HG03378 (cell line): ENCODE data around the gene SIVA1.

Experiments
- ATAC-seq: cut with Tn5 transposase; IDR thresholded peaks from one replicate; pipeline ENCODE4 v1.9.1; 2021; ENCODE audit warnings: mild to moderate bottlenecking, moderate library complexity; ENCODE audit not compliant: unreplicated experiment

Gene SIVA1

DNA sequence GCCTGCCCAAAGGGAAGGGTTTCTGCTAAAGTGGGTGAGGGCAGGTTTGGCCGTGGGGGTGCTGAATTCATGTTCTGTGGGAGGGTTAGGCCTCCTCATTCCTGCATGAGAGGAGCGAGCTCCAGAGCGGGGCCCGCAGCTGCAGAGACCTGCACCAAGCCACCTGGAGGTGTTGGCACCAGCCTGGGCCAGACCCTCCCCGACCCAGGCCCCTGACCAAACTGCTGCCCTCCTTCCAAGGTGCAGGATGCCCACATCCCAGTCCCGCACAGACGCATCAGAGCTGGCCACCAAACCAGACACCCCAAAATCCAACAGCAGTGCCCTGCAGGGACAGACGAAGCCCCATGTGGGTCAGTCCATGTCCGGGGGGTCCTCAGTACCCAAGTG lies 18.4 kb upstream of the SIVA1 start:
- ATAC-seq, result no peak

DNA sequence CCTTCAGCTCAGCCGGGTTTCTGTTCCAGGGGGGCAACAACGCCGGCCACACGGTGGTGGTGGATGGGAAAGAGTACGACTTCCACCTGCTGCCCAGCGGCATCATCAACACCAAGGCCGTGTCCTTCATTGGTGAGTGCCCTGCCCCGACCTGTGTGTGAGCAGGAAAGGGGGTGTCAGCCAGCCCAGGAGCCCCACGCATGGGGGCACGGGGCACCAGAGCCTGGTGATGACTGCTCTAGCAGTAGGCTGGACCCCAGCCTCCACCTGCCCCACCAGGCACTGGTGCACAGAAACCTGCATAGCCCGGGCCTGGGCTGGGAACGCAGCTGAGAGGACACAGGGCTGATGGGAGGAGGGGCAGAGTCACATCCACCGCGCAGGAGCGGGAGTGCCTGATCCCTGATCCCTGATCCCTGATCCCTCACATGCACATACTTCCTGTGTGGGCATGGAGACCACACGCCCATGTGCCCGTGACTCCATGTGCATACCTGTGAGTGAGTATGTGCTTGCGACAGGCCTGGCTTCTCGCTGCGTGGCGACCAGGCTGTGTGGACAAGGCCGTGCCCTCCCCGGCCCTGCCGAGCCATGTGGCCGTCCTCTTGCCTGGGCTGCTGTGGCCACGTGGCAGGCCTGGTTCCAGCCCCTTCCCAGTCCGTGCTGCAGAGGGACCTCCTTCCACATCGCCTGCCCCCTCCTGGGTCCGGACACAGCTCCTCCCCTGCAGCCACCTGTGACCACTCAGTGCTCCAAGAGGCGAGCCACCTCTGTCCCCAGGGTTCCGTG lies 17.8 kb upstream of the SIVA1 start:
- no peak for ATAC-seq

DNA sequence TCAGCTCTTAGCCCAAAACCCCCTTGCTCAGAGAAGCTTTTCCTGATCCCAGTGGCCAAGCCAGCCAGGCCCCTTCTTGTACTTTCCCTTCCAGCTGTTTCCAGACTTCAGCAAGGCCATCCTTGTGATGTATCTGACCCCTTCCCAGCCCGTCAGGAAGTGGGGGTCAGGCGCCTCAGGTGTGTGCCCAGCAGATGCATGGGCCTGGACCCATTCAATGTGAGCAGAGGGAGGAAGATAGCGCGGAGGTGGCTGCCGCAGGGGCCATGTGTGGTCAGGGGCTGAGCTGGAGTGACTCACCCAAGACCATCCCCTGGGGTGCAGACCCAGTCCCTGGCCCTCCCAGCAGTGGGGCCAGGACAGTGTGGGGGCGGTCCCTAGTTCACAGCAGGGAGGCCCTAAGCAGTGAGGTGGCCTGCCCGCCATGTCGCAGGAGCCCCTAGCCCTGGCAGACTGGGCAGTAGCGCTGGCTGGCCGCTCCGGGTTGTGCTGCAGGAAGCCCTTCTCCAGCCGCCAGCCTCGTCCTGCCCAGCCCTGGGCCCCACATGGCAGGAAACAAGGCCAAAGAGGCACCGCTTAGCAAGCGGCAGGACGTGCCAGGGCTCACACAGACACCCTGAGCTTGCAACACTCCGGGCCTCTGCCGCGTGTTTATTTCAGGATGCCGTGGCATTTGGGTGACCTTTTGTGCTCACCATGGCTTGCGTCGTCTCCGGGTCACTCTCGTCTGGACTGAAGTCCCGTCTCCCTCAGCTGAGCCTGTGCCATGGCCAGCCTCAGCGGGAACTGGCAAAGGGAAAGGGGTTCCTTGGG lies 16.9 kb upstream of the SIVA1 start:
- no peak for ATAC-seq

DNA sequence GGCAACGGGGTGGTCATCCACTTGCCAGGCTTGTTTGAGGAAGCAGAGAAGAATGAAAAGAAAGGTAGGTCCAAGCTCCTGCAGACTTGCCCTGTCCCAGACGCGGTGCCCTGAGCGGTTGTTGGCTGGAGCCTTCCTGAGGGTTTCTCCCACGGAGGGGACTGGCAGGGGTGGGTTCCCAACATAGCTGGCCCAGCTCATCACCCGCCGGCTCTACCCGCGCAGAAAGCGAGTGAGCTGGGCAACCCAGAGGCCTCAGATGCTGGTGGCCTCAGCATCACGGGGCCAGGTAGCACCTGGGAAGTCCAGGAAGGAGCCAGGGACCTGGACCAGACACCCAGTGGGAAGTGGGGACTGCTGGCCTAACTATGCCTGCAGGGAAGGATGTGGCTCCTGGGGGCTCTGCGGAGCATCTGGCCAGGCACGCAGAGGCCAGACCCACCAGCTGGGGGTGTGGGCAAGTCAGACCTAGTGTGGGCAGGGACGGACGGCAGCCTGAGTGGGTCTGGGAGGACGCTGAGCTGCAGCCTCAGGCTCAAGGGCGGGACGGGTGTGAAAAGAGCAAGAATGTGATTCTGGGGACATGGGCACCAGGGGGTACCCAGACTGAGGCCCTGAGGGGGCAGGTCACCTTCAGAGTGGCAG lies 14.4 kb upstream of the SIVA1 start:
- no peak for ATAC-seq

DNA sequence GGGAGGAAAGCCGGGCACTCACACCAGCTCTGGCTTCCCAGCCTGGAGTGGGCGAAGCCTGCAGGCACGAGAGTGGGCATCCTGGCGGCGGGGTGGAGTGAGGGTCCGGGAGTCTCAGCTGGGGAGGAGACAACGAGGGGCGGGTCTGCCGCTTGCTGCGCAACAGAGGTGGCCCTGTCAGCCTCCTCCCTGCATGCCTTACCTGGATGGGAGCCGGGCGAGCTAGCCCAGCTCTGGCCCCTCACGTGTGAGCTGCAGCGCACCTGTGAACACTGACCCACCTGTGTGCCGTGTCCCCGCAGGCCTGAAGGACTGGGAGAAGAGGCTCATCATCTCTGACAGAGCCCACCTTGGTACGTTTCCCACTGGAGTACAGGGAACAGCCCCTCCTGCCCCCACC lies 13.9 kb upstream of the SIVA1 start:
- ATAC-seq, result no peak

DNA sequence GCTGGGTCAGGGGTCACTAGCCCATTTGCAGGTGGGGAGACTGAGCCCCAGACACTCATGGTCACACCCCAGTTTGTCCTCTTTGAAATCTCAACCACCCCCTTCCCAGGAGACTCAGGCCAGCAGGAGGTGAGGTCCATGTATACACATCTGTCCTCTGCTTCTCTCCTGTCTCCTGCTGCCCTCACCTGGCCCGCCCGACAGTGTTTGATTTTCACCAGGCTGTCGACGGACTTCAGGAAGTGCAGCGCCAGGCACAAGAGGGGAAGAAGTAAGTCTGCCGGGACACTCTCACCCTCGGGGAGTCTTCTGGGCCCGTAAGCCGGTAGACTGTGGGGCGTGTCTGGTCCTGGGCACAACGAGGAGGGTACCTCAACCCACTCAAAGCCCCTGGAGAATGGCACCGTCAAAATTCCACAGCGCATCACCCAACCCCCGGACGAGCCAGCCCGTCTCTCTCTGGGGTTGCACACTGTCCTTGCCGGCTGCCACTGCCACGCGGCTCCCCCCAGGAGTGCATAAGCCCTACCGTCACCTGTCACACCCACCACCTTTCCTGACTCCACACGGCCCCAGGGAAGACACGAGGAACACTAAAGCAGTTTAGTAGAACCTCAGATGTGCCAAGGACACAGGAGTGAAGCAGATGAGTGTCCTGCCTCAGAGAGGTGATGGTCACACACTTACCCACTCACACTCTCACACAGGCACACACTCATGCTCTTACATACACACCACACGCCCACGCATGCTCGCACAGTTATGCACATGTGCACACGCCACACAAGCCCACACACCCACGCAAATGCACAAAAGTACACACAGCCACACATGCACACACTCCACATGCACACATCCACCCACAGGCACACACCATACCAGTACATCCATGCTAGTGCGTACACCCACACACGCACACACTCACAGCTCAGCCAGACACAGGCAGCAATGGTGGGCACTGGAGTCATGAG lies 13.1 kb upstream of the SIVA1 start:
- no peak for ATAC-seq

DNA sequence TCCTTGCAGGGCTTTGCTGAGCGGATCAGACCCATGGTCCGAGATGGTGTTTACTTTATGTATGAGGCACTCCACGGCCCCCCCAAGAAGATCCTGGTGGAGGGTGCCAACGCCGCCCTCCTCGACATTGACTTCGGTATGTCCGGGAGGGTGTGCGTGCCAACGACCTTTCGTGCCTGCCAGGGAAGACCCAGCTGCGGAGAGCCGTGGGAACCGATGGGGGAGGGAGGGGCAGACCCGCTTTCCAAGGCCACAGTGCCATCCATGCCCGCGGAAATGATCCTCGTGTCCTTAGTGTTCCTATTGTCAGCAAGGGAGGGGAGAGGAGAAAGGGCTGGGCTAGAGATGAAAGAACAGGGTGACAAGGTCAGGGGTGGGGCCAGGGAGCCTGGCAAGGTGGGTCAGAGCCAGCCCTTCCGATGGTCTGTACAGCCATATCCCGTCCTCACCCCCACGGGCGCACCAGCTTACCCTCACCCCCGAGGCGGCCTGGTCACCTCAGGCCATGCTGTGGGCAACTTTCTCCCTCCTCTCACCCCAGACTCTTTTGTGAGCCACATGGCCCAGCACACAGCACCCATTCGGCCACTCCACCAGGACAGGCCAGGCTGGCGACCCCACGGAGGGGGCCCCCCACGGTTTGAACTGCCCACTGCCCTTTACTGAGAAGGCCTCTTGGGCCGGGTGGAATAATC lies 11.7 kb upstream of the SIVA1 start:
- ATAC-seq, result no peak

DNA sequence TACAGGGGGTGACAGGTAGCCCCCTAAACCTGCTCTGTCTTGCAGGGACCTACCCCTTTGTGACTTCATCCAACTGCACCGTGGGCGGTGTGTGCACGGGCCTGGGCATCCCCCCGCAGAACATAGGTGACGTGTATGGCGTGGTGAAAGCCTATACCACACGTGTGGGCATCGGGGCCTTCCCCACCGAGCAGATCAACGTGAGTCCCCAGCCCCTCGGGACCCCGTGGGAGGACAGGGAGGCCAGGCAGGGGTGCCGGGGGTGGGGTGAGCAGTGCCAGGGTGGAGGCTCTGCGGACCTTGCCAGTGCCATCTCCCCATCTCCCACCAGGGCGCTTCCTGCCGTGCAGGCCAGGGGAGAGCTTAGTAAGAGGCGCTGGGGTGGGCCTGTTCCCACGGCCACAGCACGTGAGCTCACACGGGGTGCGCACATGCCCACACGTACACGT lies 11.1 kb upstream of the SIVA1 start:
- ATAC-seq, result no peak

DNA sequence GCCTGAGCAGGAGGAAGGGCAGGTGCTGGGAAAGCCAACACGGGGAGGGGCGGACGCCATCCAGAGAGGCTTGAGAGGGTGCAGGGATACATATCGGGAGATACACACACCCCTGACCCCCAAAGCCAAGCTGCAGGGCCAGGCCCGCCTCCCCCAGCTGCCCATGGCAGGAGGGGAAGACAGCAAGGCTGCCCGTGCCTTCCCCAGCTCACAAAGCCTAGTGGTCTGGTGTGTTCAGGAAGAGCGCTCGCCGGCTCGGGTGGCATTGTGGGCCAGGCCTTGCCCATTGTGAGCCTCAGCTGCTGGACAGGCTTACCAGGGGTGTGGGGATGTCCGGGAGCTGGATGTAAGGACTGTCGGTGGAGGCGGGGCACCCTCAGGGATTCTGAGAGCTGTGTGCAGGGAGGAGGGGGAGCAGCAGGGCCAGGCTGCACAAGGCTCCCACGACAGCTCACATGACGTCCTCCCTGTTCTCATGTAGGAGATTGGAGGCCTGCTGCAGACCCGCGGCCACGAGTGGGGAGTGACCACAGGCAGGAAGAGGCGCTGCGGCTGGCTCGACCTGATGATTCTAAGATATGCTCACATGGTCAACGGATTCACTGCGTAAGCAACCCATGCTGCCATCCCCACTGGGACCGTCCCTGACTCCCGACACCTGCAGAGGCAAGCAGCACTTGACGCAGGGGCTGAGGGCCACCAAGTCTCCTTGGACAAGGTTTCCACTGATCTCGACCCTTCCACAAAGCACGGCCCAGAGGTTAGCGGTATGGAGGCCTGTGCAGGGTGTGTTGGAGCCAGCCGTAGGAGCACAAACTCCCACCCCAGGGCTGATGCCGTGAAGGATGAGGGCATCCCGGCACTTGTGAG lies 10.1 kb upstream of the SIVA1 start:
- ATAC-seq, result no peak

DNA sequence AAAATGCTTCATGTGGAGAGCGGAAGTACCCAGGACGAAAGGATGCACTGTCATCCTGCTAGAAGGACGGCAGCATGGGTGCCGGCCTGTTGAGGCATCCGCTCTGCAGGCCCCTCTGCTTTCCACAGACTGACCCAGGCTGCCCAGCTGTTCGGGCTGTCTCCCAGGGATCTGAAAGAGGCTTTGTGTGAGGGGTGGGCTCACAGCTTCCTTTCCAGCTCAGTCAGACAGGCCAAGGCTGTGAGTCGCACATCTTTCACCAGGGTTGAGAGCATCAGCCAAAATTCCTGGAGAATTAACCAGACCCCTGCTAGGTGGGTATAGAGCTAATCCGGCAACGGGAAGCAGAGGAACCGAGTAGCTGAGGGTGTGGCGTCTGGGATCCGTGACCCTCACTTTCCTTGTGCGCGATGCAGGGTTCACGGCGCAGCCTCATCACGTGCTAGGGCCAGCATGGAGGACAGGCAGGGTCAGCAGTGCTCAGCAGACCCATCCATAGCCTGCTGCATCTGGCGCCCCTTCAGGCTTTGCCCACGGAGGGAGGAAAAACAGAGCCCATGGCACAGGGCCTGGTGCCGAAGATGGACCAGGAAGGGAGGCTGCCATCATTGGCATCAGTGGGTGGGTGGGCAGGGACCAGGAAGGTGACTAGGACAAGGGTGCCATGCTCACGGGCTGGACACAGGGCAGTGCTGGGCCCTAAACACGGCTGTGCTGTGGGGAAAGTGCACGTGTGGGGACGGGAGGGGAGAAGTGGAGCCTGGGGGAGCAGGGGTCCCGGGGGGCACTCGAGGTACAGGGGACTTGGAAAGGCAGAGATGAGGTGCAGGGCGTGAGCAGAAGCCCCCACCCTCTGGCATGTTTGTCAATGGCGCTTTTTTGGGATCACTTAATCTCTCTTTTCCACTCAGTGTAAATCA lies 9.2 kb upstream of the SIVA1 start:
- ATAC-seq, result no peak

DNA sequence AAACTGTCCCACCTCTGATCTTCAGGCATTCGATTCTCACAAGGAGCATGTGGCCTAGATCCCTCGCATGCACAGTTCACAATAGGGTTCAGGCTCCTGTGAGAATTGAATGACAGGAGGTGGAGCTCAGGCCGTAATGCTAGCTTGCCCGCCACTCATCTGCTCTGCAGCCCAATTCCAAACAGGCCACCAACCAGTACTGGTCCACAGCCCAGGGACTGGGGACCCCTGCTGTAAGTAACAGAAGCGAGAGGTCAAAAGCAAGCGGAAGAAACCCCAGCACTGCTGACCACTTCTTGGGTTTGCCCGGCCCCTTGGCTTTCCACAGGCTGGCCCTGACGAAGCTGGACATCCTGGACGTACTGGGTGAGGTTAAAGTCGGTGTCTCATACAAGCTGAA lies 8.5 kb upstream of the SIVA1 start:
- no peak for ATAC-seq

DNA sequence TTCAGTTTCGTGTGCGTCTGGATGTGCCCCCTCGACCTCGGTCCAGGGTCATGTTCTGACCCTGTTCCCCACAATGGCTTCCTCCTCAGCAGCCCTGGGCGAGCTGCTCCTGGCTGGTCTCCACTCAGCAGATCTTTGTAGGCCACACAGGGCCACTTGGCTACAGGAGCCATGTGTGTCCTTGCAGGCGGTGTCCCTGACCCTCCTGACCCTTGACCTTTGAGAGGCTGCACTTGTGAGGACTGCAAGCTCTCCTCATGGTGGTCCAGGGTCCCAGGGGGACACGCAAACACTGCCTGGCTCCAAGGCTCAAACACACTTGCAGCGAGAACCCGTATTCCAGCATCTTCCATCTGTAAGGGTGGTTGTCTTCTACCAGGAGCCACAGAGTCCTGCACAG lies 7.5 kb upstream of the SIVA1 start:
- no peak for ATAC-seq

DNA sequence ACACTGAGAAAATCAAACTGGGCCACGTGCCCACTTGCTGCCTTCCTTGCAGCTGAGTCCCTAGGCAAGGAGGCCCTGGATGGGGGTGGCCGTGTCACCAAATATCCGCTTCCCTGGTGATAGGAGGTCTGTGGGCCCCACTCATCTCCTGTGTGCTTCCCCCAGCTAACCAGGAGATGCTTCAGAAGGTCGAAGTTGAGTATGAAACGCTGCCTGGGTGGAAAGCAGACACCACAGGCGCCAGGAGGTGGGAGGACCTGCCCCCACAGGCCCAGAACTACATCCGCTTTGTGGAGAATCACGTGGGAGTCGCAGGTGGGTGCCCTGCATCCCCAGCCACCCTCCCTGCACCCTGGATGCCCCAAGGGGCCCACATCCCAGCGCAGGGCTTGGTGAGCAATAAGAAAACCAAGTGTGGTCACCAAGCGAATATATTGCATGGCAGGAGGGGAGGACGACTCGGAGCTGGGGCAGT lies 6.8 kb upstream of the SIVA1 start:
- no peak for ATAC-seq

DNA sequence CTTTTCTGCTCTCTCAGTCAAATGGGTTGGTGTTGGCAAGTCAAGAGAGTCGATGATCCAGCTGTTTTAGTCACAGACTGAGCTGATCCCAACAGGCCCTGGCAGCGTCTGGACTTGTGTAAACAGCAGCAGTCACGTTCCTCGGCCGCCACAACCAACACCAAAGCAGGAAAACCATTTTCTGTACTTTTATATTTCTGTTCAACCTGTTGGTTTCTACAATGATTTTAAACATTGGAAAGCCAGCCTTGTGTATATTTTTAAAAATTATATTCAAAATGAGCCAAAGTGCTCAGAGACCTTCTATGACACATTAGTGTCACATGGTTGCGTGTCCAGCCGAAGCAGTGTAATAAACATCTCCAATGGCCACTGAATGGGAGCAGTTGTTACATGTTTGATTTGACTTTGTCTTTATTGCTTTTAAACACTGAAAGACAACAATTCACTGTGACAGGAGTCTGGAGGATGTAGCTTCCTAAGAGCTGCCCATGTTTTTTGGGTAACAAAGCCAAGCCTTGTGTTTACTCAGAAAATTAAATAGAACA lies 5.9 kb upstream of the SIVA1 start:
- ATAC-seq, result no peak

DNA sequence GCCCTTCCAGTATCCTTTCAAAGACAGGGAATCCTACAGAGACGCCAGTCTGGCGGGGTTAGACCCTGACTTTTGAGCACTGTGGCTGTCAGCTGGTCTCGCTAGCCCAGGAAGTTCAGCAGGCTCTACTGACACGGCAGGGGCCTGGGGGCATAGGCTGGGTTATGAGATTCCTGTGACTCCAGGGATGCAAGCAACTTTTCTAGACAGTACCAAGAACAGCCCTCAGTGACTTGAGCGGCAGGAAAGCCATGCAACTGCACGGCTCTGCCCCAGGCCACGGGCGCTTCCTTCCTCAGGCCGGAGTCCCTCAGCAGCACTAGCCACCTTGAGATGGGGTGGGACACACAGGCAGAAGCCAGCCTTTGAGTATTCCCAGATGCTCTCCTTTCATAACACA lies 5.1 kb upstream of the SIVA1 start:
- ATAC-seq, result no peak

DNA sequence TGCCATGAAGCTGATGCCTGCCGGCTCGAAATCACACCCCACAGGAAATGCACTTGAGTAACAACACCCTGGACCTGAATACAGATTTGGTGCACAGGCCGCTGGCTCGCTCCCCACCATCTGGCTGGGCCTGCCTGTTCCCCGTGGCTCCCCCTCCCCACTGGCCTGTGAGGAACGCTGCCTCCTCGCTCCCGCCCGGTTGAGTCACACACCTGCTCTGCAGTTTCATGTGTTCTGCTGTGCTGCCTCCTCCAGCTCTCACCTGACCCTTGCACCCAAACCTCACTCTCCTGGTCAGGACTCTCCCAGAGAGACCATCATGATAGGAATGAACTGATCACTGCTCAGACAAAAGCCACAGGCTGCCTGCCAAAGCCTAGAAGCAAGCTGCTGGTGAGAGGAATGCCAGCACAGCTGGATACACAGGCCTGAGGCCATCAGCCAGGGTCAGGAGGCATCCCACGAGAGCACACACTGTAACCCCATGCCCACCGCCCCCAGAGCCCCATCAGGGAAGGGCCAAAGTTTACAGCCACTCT lies 3.8 kb upstream of the SIVA1 start:
- no peak for ATAC-seq

DNA sequence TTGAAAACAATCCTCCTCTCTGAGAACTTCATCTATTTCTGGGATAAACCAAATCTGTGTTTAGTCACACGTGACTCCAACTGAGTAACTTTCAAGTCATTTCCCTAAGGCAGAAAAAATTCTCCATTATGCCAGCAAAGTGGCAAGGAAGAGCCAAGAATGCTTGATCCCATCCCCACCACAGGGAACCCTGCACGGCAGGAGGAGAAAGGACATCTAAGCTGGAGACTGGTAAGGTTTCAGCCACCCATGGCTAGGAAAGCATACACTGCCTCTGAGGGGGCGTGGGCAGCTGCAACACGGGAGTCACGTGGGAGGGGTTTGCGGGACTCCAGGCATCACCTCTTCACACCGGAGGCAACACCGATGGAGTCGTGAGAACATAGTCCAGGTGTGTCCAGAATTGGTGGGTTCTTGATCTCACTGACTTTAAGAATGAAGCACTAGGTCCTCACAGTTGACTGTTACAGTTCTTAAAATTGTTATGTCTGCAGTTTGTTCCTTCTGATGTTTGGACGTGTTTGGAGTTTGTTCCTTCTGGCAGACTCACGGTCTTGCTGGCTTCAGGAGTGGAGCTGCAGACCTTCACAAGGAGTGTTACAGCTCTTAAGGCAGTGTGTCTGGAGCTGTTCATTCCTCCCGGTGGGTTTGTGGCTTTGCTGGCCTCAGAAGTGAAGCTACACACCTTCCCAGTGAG lies 2.7 kb upstream of the SIVA1 start:
- ATAC-seq, result no peak
